HG03439 (cell line): Measurements from ENCODE around the gene ANKRD65.
"Not testable (repeated sequence)": the region's sequence is repeated elsewhere in the genome, so short reads cannot be mapped to it uniquely, and the experiment has no call there.

ENCODE experiments used
- ATAC-seq: cut with Tn5 transposase; IDR thresholded peaks from one replicate; pipeline ENCODE4 v1.9.1; 2021; ENCODE audit warnings: mild to moderate bottlenecking, moderate library complexity; ENCODE audit not compliant: unreplicated experiment

The ANKRD65 gene

DNA sequence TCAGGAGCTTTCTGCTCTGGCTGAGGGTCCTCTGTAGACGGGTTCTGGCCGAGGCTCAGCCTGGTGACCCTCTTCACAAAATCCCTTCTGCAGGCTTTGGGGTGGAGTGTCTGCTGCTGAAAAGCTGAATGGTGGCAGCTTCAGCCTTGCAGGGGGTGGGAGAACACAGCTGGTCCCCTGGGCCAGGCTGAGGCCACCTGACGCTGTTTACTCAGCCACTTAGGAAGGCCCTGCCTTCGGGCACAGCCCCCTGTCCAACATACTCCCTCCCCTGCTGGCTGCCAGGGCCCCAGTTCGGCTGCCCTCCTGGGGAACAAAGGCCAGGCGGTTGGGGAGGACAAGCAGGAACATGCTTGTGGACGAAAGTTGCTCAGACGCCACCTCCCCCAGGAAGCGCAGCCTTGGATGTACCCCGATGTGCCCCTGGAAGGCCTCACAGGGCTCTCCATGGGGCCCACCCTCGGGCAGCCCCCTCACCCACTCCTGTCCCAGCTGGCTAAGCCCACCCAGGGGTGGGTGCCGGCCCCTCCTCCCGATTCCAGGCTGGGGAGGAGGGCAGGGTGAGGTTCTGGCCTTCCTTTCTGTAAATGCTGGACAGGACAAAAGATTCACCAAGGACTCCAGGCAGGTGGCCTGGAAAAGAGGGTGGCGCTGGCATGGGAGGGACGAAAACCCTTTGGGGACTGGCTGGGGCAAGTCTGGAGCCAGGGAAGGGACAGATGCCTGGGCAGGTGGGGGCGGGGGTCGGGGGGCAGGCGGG, at the start of gene ANKRD65:
TSS of gene ANKRD65 (minus strand) at position 130 of the 760 bp plus-strand sequence. CDS start 271 bp downstream, outside the sequence.
- ATAC-seq: no peak

DNA sequence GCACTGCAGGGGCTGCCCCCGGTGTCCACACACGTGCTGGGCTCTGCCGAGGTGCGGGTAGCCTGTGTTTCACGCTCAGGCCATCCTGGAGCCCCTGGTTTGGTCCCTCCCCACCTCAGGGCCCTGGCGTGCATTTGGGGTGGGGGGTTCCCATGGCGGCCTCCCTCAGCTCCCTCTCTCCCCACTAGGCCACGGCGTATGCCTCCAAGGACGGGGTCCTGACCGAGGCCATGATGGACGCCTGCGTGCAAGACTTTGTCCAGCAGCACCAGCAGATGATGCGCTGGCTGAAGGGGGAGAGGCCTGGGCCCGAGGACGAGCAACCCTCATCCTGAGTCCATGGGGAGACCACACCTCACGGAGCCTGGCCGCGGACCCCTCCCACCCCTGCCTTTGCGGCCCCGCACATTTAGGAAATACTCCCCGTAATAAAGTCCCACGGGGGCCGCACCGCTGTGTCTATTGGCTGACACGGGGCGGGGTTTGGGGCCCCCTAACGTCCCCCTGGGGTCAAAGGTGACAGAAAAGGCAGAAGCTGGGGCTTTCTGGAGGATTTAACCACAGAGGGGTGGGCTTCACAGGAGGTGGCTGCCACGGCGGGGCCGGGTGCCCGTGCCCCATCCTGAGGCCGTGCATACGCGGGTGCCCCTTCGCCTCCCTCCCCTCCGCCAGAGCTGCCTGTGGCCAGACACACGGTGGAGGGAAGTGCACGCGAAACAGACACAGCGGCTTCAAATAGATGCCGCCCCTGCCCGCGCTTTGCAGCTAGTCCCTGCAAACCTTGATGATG, 47.3 kb upstream of the ANKRD65 start:
- ATAC-seq: not testable (repeated sequence)

- no peak for ATAC-seq
Measured at GRCh38 chr1:1463312-1463711, 42.2 kb upstream of the ANKRD65 start.

DNA sequence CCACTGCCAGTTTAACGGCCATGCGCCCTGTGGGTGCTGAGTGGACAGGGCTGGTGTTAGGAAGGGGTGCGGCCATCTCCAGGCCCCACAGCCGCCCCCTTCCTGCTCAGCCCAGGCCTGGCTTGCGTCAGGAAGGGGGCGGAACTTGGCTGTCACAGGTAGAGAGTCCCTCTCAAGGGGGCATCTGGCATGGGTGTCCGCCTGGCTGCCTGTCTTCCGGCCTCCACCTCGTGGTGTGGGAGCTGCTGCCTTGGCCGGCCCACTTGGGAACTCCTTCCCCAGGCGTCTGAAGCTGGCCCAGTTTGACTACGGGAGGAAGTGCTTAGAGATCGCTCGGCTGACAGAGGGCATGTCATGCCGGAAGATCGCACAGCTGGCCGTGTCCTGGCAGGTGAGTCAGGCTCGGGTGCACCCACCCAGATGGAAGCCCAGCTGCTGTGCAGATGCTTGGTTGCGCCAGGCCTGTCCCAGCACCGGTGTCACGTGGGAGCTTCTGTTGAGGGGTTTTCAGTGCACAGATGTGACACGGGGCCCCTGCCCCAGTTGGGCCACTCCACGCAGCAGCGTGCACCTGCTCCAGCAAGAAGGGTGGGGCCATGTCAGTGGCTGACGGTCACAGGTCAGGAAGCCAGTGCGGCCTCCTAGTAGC, 41.4 kb upstream of the ANKRD65 start:
- ATAC-seq: peak; percentile 42

GRCh38 chr1:1461721-1462317, 40.7 kb upstream of the ANKRD65 start:
- ATAC-seq: no peak

DNA sequence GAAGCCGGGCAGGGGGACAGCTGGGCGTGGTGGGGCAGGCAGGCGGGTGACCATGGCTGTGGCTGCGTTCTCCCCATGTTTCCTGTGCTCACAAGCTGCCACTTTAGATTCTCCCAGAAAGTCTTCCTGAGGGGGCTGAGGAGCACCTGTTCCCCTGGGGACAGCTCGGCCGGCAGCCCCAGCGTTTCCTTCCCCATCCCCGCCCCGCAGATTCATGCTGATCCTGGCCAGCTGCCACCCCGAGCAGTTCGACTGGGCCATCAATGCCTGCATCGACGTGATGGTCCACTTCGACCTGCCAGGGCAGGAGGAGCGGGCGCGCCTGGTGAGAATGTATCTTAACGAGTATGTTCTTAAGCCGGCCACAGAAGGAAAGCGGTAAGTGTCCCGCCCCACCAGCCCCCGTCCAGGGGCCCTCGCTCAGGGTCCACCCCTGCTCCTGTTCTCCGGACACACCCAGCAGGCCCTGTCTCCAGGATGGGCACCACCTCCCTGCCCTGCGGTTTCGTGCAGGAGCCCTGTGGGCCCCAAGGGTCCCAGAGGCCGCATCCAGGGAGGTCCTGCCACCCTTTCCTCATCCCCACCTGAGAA, 39.6 kb upstream of the ANKRD65 start:
- ATAC-seq: no peak

DNA sequence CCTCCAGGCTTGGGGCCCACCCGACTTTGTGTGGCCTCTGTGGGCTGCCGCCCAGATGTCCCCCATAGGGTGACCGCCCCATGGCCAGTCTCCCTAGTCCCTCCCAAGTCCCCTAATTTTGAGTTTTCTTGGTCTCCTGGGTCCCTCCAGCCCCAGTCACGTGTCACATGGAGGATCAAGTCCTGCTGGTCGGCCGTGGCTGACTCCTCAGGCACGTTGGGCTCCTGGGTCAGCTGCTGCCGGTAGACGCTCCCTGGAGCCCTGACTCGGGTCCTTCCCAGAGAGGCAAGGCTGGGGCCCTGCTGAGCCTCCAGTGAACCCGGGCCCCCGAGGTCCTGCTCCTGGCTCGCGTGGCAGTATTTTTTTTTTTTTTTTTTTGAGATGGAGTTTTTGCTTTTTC, 38.6 kb upstream of the ANKRD65 start:
- ATAC-seq: not testable (repeated sequence)

GRCh38 chr1:1459156-1459555, 38.1 kb upstream of the ANKRD65 start:
- ATAC-seq: not testable (repeated sequence)

DNA sequence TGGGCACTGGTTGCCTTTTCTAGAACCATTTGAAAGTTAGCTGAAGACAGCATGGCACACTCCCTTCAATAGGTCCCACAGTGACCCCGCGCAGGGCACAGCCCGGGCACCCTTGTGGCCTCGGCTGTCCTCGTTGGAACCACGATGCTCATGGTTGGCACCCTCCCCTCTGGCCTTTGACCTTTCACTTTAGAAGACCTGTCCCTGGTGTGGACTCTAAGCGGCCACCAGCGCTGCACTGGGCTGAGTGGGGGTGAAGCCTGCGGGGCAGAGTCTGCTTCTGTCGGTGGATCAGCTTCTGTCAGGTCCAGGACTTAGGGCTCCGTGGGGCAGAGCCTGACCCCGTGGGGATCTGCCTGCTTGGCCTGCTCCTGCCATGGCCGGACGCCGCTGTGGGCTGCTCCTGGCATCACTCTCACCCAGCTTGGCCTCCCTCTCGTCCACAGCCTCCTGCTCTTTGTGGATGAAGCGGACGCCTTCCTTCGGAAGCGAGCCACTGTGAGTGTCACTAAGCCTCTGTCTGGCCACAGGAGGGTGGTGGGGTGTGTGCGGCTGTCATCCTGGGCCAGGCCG, 35.7 kb upstream of the ANKRD65 start:
- ATAC-seq: not testable (repeated sequence)

GRCh38 chr1:1455934-1456333, 34.9 kb upstream of the ANKRD65 start:
- ATAC-seq: not testable (repeated sequence)

DNA sequence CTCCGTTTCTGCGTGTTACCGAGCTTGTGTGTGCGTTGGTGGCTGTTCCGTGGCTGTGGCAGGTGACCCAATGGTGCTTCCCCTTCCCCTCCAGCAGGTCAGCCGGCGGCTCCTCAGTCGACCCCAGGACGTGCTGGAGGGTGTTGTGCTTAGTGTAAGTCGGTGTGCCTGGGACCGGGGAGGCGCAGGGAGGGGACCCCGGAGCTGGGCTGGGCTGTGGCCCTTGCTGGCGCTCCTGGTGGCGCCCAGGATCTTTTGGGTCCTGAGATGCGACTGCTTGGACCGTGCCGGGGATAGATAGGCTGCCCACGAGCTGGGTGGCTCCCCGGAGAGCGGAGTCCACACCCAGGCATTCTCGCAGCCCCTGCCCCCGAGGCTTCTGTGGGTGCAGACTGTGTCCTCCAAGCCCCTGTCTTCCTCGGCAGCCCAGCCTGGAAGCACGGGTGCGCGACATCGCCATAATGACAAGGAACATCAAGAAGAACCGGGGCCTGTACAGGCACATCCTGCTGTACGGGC, 34.3 kb upstream of the ANKRD65 start:
- ATAC-seq: no peak

DNA sequence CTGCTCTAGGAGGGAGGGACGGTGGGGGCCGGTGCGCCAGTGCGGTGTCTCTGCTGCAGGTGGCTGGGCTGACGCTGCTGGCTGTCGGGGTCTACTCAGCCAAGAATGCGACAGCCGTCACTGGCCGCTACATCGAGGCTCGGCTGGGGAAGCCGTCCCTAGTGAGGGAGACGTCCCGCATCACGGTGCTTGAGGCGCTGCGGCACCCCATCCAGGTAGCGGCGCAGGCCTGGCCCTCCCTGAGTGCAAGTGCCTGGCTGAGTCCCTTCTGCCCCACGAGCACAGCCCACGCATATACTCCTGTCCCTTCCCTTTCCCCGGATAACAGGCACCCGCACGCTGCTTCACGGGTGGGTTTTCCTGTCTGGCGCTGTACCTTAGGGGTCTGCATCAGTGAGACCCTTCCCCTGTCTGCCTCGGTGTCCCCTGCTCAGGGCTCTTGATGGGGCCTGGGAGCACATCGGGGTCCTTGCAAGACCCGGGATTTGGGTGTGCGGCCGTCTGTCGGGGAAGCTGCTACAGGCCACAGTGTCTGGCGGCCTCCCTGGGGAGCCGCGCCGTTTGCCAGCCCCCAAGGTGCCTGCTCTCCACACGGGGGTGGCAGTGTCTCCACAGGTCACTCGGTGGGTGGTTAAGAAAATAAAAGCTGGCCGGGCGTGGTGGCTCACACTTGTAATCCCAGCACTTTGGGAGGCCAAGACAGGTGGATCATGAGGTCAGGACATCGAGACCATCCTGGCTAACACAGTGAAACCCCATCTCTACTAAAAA, 33.4 kb upstream of the ANKRD65 start:
- not testable (repeated sequence) for ATAC-seq

DNA sequence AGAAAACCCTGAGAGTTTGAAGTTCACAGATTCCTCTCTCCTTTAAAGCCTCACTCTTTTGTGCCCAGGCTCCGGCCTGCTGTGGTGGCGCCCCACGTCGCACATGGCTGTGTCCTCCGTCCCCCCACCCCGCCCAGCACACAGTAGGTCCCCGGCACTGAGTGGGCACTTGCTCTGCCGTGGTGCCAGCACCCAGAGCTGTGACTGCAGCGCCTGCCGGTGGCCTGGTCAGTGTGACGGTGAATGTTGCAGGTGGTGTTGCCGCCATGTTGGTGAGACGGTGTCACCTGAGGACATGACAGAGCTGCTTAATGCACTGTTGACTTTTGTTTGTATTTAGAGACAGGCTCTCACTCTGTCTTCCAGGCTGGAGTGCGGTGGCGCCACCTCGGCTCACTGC, 31.8 kb upstream of the ANKRD65 start:
- no peak for ATAC-seq

DNA sequence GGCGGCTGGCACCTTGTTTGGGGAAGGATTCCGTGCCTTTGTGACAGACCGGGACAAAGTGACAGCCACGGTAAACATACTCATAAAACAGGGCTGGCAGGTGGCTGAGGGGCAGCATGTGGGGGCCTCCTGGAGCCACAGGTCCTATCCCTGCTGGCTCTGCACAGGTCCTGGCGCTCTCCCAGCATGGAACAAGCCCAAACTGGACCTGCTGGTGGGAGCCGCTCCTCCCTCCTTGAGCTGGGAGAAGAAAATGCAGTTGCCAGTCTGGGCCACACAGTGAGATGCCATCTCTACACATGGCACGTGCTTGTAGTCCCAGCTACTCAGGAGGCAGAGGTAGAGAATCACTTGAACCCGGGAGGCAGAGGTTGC, 31.3 kb upstream of the ANKRD65 start:
- ATAC-seq: not testable (repeated sequence)

DNA sequence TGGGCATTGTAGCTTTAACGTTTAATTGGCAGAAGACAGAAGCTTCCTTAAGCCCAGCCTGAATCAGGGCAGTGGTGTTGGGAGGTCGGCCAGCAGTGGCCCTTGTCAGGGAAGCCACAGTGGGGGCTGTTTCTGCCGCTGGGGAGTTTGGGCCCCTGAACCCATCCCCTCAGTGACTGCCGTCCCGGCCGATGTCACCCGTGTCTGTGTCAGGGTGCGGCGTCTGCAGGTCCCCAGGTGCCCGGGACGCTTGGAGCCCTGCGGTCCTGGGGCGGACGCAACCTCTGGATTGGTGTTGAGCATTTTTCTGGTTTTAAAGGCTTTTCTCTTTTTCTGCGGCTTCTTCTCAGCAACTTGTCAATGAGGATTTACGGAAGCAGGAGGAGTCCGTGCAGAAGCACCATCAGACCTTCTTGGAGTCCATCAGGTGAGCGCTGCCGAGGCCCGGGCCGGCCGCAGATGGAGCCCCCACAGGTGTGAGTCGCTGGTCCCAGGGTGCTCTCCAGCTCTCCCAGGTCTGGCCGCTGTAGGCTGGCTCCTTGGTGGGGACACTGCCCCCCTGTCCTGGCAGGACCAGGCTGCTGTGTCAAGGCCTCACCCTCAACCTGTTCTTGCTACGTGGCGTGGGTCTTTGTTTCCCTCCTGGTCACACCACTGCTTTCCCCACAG, 30.8 kb upstream of the ANKRD65 start:
- no peak for ATAC-seq

DNA sequence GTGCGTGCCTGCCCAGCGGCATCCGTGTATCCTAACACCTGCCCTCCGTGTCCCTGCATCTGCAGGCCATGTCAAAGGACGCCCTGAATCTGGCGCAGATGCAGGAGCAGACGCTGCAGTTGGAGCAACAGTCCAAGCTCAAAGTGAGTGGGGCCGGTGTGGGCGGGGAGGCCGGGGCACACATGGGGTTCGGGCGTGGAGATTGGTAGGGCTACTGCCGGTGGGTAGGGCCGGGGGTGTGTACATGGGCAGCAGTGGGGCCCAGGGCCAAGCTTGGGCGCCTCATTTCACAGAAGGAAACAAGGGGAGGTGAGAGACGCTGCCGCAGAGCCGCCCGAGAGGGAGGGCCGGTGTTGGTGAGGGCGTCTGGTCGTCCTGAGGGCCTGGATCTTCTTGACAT, 29.5 kb upstream of the ANKRD65 start:
- ATAC-seq: not testable (repeated sequence)

DNA sequence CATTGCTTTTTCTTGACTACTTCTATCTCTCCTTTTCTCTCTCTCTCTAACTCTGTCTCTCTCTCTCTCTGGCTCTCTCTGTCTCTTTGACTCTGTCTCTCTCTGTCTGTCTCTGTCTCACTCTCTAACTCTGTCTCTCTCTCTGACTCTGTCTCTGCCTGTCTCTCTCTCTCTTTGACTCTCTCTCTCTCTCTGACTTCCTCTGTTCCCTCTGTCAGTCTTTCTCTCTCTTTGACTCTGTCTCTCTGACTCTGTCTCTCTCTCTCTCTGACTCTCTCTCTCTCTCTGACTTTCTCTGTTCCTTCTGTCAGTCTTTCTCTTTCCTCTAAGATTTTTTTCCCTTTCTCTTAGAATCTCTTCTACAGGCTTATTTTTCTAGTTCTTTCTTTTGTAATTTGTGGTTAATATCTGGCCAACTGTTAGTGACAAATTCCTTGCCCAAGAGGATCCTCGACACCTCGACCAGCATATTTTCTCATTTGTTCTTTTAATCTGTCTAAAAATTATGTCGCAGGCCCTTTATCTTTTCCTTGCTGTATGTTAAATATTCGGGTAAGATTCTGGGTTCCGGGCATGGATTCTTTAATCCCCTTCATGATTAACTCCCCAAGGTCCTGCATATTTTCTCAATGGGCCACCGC, 28.1 kb upstream of the ANKRD65 start, which contains the start of gene ATAD3C:
TSS of gene ATAD3C (plus strand) at position 591 of the 641 bp plus-strand sequence. CDS start 995 bp downstream, outside the sequence.
- ATAC-seq: no peak

GRCh38 chr1:1446631-1447030, 25.6 kb upstream of the ANKRD65 start:
- ATAC-seq: not testable (repeated sequence)
